ENCODE results near the gene CAMSAP1.

The CAMSAP1 gene

GRCh38 chr9:135792268-135793128 is 114.8 kb downstream of the CAMSAP1 start:
- no peak for DNase-seq (ENCODE audit: low spot score)

- no peak for DNase-seq (ENCODE audit: low spot score)
Observed at GRCh38 chr9:135791431-135792267, 115.7 kb downstream of the CAMSAP1 start.

- DNase-seq (ENCODE audit: low spot score) = no peak
Observed at GRCh38 chr9:135790850-135791249, 116.5 kb downstream of the CAMSAP1 start.

GRCh38 chr9:135790356-135790755 is 117.0 kb downstream of the CAMSAP1 start:
- no peak for DNase-seq (ENCODE audit: low spot score)

- no peak for DNase-seq (ENCODE audit: low spot score)
Observed at GRCh38 chr9:135789838-135790291, 117.5 kb downstream of the CAMSAP1 start.

GRCh38 chr9:135788576-135789300 is 118.6 kb downstream of the CAMSAP1 start:
- no peak for DNase-seq (ENCODE audit: low spot score)

GRCh38 chr9:135787776-135788575 is 119.4 kb downstream of the CAMSAP1 start:
- DNase-seq (ENCODE audit: low spot score) = no peak

GRCh38 chr9:135787317-135787716 is 120.0 kb downstream of the CAMSAP1 start:
- no peak for DNase-seq (ENCODE audit: low spot score)

GRCh38 chr9:135786146-135786690 is 121.1 kb downstream of the CAMSAP1 start:
- DNase-seq (ENCODE audit: low spot score) = no peak

GRCh38 chr9:135785013-135785575 is 122.3 kb downstream of the CAMSAP1 start:
- DNase-seq (ENCODE audit: low spot score) = no peak

- DNase-seq (ENCODE audit: low spot score) = no peak
Observed at GRCh38 chr9:135783540-135784245, 123.7 kb downstream of the CAMSAP1 start.

GRCh38 chr9:135782946-135783345 is 124.4 kb downstream of the CAMSAP1 start:
- DNase-seq (ENCODE audit: low spot score) = no peak

GRCh38 chr9:135780626-135781025 is 126.7 kb downstream of the CAMSAP1 start:
- DNase-seq (ENCODE audit: low spot score) = no peak

GRCh38 chr9:135780086-135780485 is 127.3 kb downstream of the CAMSAP1 start:
- DNase-seq (ENCODE audit: low spot score) = no peak

- no peak for DNase-seq (ENCODE audit: low spot score)
Observed at GRCh38 chr9:135779571-135779970, 127.8 kb downstream of the CAMSAP1 start.

- DNase-seq (ENCODE audit: low spot score) = no peak
Observed at GRCh38 chr9:135778421-135778820, 128.9 kb downstream of the CAMSAP1 start.

- DNase-seq (ENCODE audit: low spot score) = no peak
Observed at GRCh38 chr9:135777623-135778177, 129.6 kb downstream of the CAMSAP1 start.

- no peak for DNase-seq (ENCODE audit: low spot score)
Observed at GRCh38 chr9:135776893-135777622, 130.3 kb downstream of the CAMSAP1 start.

- no peak for DNase-seq (ENCODE audit: low spot score)
Observed at GRCh38 chr9:135775911-135776310, 131.4 kb downstream of the CAMSAP1 start.
